ENCODE results near the gene EDARADD. TPM values are rescaled to one million over a fixed set of nuclear protein-coding genes. Genes with fewer than 3 reads are reported as not detected.

Gene EDARADD
- total RNA-seq, 2 experiments from 2014 or later = not detected

DNA sequence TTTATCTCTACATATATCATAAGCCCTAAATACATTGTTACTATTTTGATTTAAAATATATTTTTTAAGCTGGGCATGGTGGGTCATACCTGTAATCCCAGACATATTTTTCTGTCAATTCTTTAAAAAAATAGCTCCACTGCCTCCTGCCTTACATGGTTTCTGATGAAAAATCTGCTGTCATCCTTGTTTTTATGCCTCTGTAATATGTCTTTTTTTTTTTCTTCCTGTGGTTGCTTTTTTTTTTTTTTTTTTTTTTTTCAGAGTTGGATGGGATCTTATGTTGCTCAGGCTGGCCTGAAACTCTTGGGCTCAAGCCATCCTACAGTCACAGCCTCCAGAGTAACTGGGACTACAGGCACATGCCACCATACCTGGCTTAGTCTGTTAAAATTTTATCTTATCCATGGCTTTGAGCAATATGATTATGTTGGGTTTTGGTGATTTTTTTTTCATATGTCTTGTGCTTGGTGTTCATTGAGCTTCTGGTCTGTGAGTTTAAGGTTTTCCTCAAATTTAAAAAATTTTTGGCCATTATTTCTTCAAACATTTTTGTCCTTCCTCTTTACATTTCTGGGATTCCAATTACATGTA, 12.4 kb upstream of the EDARADD start:
- Histone ChIP-seq H3K4me3 (ENCODE audit: low read depth, low read length, poor library complexity, severe bottlenecking) (no peak overlapping the region), H2AFZ (ENCODE audit: low read length) (no peak overlapping the region), H3K4me2 (ENCODE audit: low read length) (no peak overlapping the region), H3K9me2 (ENCODE audit: insufficient read depth, low read length) (no peaks in the 10 kb centered on the region), H3K9me3 (ENCODE audit: low read length) (no peaks in the 10 kb centered on the region), H4K20me1 (ENCODE audit: insufficient read depth, low read length) (no peaks in the 10 kb centered on the region), H3K4me1 (ENCODE audit: insufficient read depth, low read length, poor library complexity, severe bottlenecking) (no peaks in the 10 kb centered on the region), H3K27ac (ENCODE audit: low read depth, low read length, poor library complexity, severe bottlenecking) (no peak overlapping the region), H3K79me2 (ENCODE audit: insufficient read depth, low read depth, low read length) (no peaks in the 10 kb centered on the region), H3K36me3 (ENCODE audit: insufficient read depth, low read length) (no peaks in the 10 kb centered on the region)
- no peak for DNase-seq (ENCODE audit: low spot score)
- BruUV-seq (replicated peaks) = no TSS peak
- TF ChIP-seq CTCF (conservative IDR thresholded peaks at IDR 0.05; ENCODE audit: low read length) = no peak
- CTCF ChIA-PET (ENCODE audit: unreplicated experiment) = no interaction called here
- intact Hi-C loops (cut with micrococcal nuclease; ENCODE audit: unreplicated experiment) = no loop called here
- POLR2A ChIA-PET = interaction anchor here (0.6 kb wide), 3 partner anchors 42 to 281 kb away, joined by 3 to 6 read pairs (median 4); no protein-coding TSS in a partner anchor

GRCh38 chr1:236388332-236388731, 5.8 kb upstream of the EDARADD start:
- no TSS peak for BruUV-seq (replicated peaks)
- TF ChIP-seq EZH2phosphoT487 (IDR thresholded peaks at IDR 0.05; ENCODE audit: borderline replicate concordance, low read depth, low read length) (no peak), CTCF (conservative IDR thresholded peaks at IDR 0.05; ENCODE audit: low read length) (no peak)
- no peak for DNase-seq (ENCODE audit: low spot score)
- no peaks in the 10 kb centered on the region for H3K4me1 ChIP-seq (ENCODE audit: insufficient read depth, low read length, poor library complexity, severe bottlenecking)
- no peak overlapping the region for H3K4me3 ChIP-seq (ENCODE audit: low read depth, low read length, poor library complexity, severe bottlenecking)
- no peak overlapping the region for H3K4me2 ChIP-seq (ENCODE audit: low read length)
- no peaks in the 10 kb centered on the region for H4K20me1 ChIP-seq (ENCODE audit: insufficient read depth, low read length)
- intact Hi-C loops (cut with micrococcal nuclease; ENCODE audit: unreplicated experiment) = no loop called here
- no peaks in the 10 kb centered on the region for H3K79me2 ChIP-seq (ENCODE audit: insufficient read depth, low read depth, low read length)
- H3K9me3 ChIP-seq (ENCODE audit: low read length) = no peaks in the 10 kb centered on the region
- H3K27ac ChIP-seq (ENCODE audit: low read depth, low read length, poor library complexity, severe bottlenecking) = no peak overlapping the region
- H2AFZ ChIP-seq (ENCODE audit: low read length) = no peak overlapping the region
- no peaks in the 10 kb centered on the region for H3K9me2 ChIP-seq (ENCODE audit: insufficient read depth, low read length)
- H3K36me3 ChIP-seq (ENCODE audit: insufficient read depth, low read length) = no peaks in the 10 kb centered on the region
- ChIA-PET POLR2A (interaction anchor here (1.9 kb wide), 1 partner anchor 9 kb away, joined by 6 read pairs; no protein-coding TSS in a partner anchor), CTCF (ENCODE audit: unreplicated experiment) (interaction anchor here (0.6 kb wide), 1 partner anchor 210 kb away, joined by 3 read pairs; no protein-coding TSS in a partner anchor)

DNA sequence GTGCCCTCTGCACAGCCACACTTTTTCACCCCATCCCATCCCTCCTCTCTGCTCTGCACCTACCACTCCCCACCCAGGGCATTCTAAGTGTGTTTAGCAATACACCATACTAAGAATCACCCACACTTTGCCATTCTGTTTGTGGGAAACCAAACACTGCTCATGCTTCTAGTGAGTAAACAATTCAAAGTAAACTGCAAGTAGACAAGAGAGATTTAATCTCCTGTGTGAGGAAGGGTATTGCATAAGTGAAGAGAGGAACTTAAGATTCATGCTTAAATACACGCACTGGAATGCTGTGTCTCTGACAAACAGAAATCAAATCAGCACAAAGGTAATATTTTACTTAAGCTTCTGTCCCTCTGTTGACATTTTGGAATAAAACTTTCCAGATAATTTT, 4.8 kb upstream of the EDARADD start:
- no peak for TF ChIP-seq EZH2phosphoT487 (IDR thresholded peaks at IDR 0.05; ENCODE audit: borderline replicate concordance, low read depth, low read length)
- TF ChIP-seq CTCF (conservative IDR thresholded peaks at IDR 0.05; ENCODE audit: low read length) = no peak
- Histone ChIP-seq H3K4me2 (ENCODE audit: low read length) (no peak overlapping the region), H4K20me1 (ENCODE audit: insufficient read depth, low read length) (no peaks in the 10 kb centered on the region), H3K4me3 (ENCODE audit: low read depth, low read length, poor library complexity, severe bottlenecking) (no peak overlapping the region), H3K4me1 (ENCODE audit: insufficient read depth, low read length, poor library complexity, severe bottlenecking) (no peaks in the 10 kb centered on the region), H3K9me2 (ENCODE audit: insufficient read depth, low read length) (no peaks in the 10 kb centered on the region), H3K9me3 (ENCODE audit: low read length) (no peaks in the 10 kb centered on the region), H3K36me3 (ENCODE audit: insufficient read depth, low read length) (no peaks in the 10 kb centered on the region), H3K79me2 (ENCODE audit: insufficient read depth, low read depth, low read length) (no peaks in the 10 kb centered on the region), H2AFZ (ENCODE audit: low read length) (no peak overlapping the region), H3K27ac (ENCODE audit: low read depth, low read length, poor library complexity, severe bottlenecking) (no peak overlapping the region)
- no TSS peak for BruUV-seq (replicated peaks)
- no peak for DNase-seq (ENCODE audit: low spot score)
- CTCF ChIA-PET (ENCODE audit: unreplicated experiment) = no interaction called here
- intact Hi-C loops (cut with micrococcal nuclease; ENCODE audit: unreplicated experiment) = no loop called here
- POLR2A ChIA-PET = interaction anchor here (0.6 to 1.9 kb wide), 2 partner anchors 10 to 230 kb away, joined by 3 to 6 read pairs; no protein-coding TSS in a partner anchor
